H1 (cell line): ENCODE measurements around the gene CS. TPM values are rescaled to one million over a fixed set of nuclear protein-coding genes. Genes with fewer than 3 reads are reported as not detected.
A peak's percentile ranks its signal among the peaks of the same experiment; 100 is the strongest.

Source experiments
- CTCF ChIA-PET: fragments of 300-600 bp; sonication (Branson Sonifier 250); formaldehyde crosslinking; loops from one replicate; lab custom pipeline; 2021; ENCODE audit not compliant: partially characterized antibody; lab: Charles Lee
- POLR2A ChIA-PET: fragments of 300-600 bp; sonication (Branson Sonifier 250); formaldehyde crosslinking; loops from one replicate; lab custom pipeline; 2021; ENCODE audit warnings: inconsistent platforms; ENCODE audit not compliant: partially characterized antibody; lab: Charles Lee
- DNase-seq, 2 experiments: peaks; one replicate each; pipeline versions ENCODE4 v3.0.0 to v3.0.0-alpha.2; 2010 to 2022; ENCODE audit warnings: low spot score in 2 of 2, low read depth in 1 of 2, mixed read lengths in 1 of 2
- FAIRE-seq: peaks from 2 replicates; lab custom pipeline; 2011; peaks lifted over from hg19 to GRCh38; lab: Jason Lieb, UNC
- H2AFZ ChIP-seq: 2 replicates; pipeline ENCODE4 v1.8.1; 2012; ENCODE audit warnings: low read length, inconsistent platforms
- H2AK5ac ChIP-seq: 2 replicates; pipeline ENCODE4 v1.6.1; 2013; ENCODE audit warnings: low read depth, low read length
- H2BK120ac ChIP-seq: replicated peaks from 2 replicates; pipeline ENCODE3; 2013; ENCODE audit warnings: low read depth, low read length, inconsistent platforms
- H2BK12ac ChIP-seq: 2 replicates; pipeline ENCODE4 v1.6.1; 2013; ENCODE audit warnings: low read depth, low read length
- H2BK15ac ChIP-seq: 2 replicates; pipeline ENCODE4 v1.6.1; 2013; ENCODE audit warnings: low read length
- H2BK20ac ChIP-seq: 2 replicates; pipeline ENCODE4 v1.6.1; 2013; ENCODE audit warnings: low read length
- H2BK5ac ChIP-seq: 2 replicates; pipeline ENCODE4 v1.6.1; 2013; ENCODE audit warnings: low read depth, low read length
- H3K14ac ChIP-seq: 2 replicates; pipeline ENCODE4 v1.6.1; 2013; ENCODE audit warnings: inconsistent platforms; ENCODE audit not compliant: insufficient read length
- H3K18ac ChIP-seq: 2 replicates; pipeline ENCODE4 v1.6.1; 2013; ENCODE audit warnings: low read length; ENCODE audit errors: extremely low read depth
- H3K23ac ChIP-seq: 2 replicates; pipeline ENCODE4 v1.6.1; 2013; ENCODE audit warnings: inconsistent platforms; ENCODE audit not compliant: insufficient read length
- H3K23me2 ChIP-seq: 2 replicates; pipeline ENCODE4 v1.6.1; 2013; ENCODE audit warnings: low read depth, low read length
- H3K27ac ChIP-seq: 2 replicates; pipeline ENCODE4 v1.6.1; 2011; ENCODE audit warnings: low read depth, low read length, inconsistent platforms
- H3K27me3 ChIP-seq, 4 experiments: replicated peaks in 1 of 4; 1 replicate in 1 of 4; 2 replicates in 3 of 4; pipeline versions ENCODE4 v1.6.1 to v1.8.1; 2011 to 2013; ENCODE audit warnings: low read length in 3 of 4, mild to moderate bottlenecking in 3 of 4, inconsistent platforms in 2 of 4, mixed read lengths in 2 of 4, moderate library complexity in 1 of 4; ENCODE audit not compliant: control insufficient read depth in 3 of 4, insufficient read depth in 3 of 4; ENCODE audit errors: extremely low read depth in 1 of 4
- H3K36me3 ChIP-seq, 4 experiments: 2 replicates each; pipeline versions ENCODE4 v1.6.1 to v1.8.1; 2011 to 2013; ENCODE audit warnings: mild to moderate bottlenecking in 4 of 4, low read length in 3 of 4, moderate library complexity in 2 of 4, control low read depth in 1 of 4, inconsistent platforms in 1 of 4; ENCODE audit not compliant: insufficient read depth in 4 of 4, control insufficient read depth in 2 of 4
- H3K4ac ChIP-seq: replicated peaks from 2 replicates; pipeline ENCODE3; 2013; ENCODE audit warnings: low read length, low read depth, mixed read lengths, inconsistent platforms; ENCODE audit not compliant: insufficient read length
- H3K4me1 ChIP-seq, 4 experiments: replicated peaks in 1 of 4; 1 replicate in 1 of 4; 2 replicates in 3 of 4; pipeline versions ENCODE4 v1.6.1 to v1.8.1; 2011 to 2013; ENCODE audit warnings: low read length in 3 of 4, inconsistent platforms in 2 of 4, mixed read lengths in 1 of 4; ENCODE audit not compliant: insufficient read depth in 4 of 4, control insufficient read depth in 3 of 4
- H3K4me2 ChIP-seq, 2 experiments: 2 replicates each; pipeline versions ENCODE4 v1.6.1 to v1.8.1; 2011 to 2013; ENCODE audit warnings: low read depth in 2 of 2, low read length in 2 of 2, control low read depth in 1 of 2, inconsistent platforms in 1 of 2, mild to moderate bottlenecking in 1 of 2; ENCODE audit not compliant: insufficient read depth in 1 of 2
- H3K4me3 ChIP-seq, 4 experiments: fragments of 200-600, 300-600 bp in 1 of 4; sonication (generic), shearing (Covaris generic), sonication (Bioruptor Twin) in 1 of 4; 2 replicates each; pipeline versions ENCODE4 v1.5.1 to v1.8.1; 2011 to 2016; ENCODE audit warnings: low read length in 4 of 4, low read depth in 3 of 4, control low read depth in 2 of 4, inconsistent platforms in 2 of 4, mild to moderate bottlenecking in 2 of 4, mixed read lengths in 1 of 4, moderate library complexity in 1 of 4; ENCODE audit not compliant: insufficient read depth in 2 of 4; ENCODE audit errors: extremely low read depth in 1 of 4
- H3K56ac ChIP-seq: replicated peaks from 2 replicates; pipeline ENCODE3; 2013; ENCODE audit warnings: low read depth, mild to moderate bottlenecking, mixed read lengths, low read length, inconsistent platforms; ENCODE audit not compliant: insufficient read length
- H3K79me1 ChIP-seq: 2 replicates; pipeline ENCODE4 v1.6.1; 2013; ENCODE audit warnings: low read depth, low read length, control low read depth
- H3K79me2 ChIP-seq, 2 experiments: 2 replicates each; pipeline versions ENCODE4 v1.6.1 to v1.8.1; 2012 to 2013; ENCODE audit warnings: low read length in 2 of 2, mild to moderate bottlenecking in 2 of 2, inconsistent platforms in 1 of 2; ENCODE audit not compliant: insufficient read depth in 2 of 2, control insufficient read depth in 1 of 2
- H3K9ac ChIP-seq, 4 experiments: replicated peaks in 1 of 4; 1 replicate in 1 of 4; 2 replicates in 3 of 4; pipeline versions ENCODE4 v1.6.1 to v1.8.1; 2011 to 2013; ENCODE audit warnings: low read depth in 3 of 4, low read length in 3 of 4, control low read depth in 2 of 4, mild to moderate bottlenecking in 2 of 4, moderate library complexity in 2 of 4, inconsistent platforms in 1 of 4; ENCODE audit errors: extremely low read depth in 1 of 4
- H3K9me3 ChIP-seq, 2 experiments: 2 replicates each; pipeline versions ENCODE4 v1.6.1 to v1.8.1; 2012 to 2013; ENCODE audit warnings: mild to moderate bottlenecking in 2 of 2, moderate library complexity in 2 of 2, control low read depth in 1 of 2, inconsistent platforms in 1 of 2, low read depth in 1 of 2, low read length in 1 of 2, mixed read lengths in 1 of 2; ENCODE audit not compliant: insufficient read depth in 2 of 2
- H4K20me1 ChIP-seq, 2 experiments: replicated peaks in 1 of 2; 2 replicates each; pipeline versions ENCODE3 to v1.8.1; 2011 to 2013; ENCODE audit warnings: inconsistent platforms in 2 of 2, low read length in 2 of 2, mild to moderate bottlenecking in 1 of 2; ENCODE audit not compliant: insufficient read depth in 2 of 2, control insufficient read depth in 1 of 2
- H4K5ac ChIP-seq: 2 replicates; pipeline ENCODE4 v1.6.1; 2013; ENCODE audit warnings: low read length, low read depth, mixed read lengths, inconsistent platforms; ENCODE audit not compliant: insufficient read length
- H4K8ac ChIP-seq: 2 replicates; pipeline ENCODE4 v1.8.0; 2013; ENCODE audit warnings: mild to moderate bottlenecking, moderate library complexity, low read length, inconsistent platforms; ENCODE audit not compliant: insufficient read depth; ENCODE audit errors: extremely low read depth
- H4K91ac ChIP-seq: replicated peaks from 2 replicates; pipeline ENCODE3; 2013; ENCODE audit warnings: low read length, mixed read lengths, inconsistent platforms; ENCODE audit not compliant: insufficient read length
- BRCA1 ChIP-seq: IDR thresholded peaks from 2 replicates; pipeline ENCODE4 v1.6.1; 2012; ENCODE audit warnings: low read depth, low read length, improper control_type of control experiment
- CTBP2 ChIP-seq: IDR thresholded peaks from 2 replicates; pipeline ENCODE4 v1.7.0; 2011; ENCODE audit warnings: borderline replicate concordance, mild to moderate bottlenecking, moderate library complexity, mixed read lengths, low read length; ENCODE audit not compliant: insufficient read depth, insufficient read length
- E2F6 ChIP-seq: IDR thresholded peaks from 2 replicates; pipeline ENCODE4 v1.6.1; 2012; ENCODE audit warnings: inconsistent platforms
- HDAC2 ChIP-seq, 2 experiments: fragments of 300-600 bp in 1 of 2; sonication (generic) in 1 of 2; IDR thresholded peaks; 2 replicates each; pipeline ENCODE4 v1.6.1; 2011 to 2012; ENCODE audit warnings: low read depth in 2 of 2, low read length in 2 of 2, mild to moderate bottlenecking in 2 of 2, moderate library complexity in 2 of 2, borderline replicate concordance in 1 of 2, inconsistent platforms in 1 of 2
- MAFK ChIP-seq: IDR thresholded peaks from 2 replicates; pipeline ENCODE4 v1.6.1; 2012; ENCODE audit warnings: low read depth, mild to moderate bottlenecking, improper control_type of control experiment, low read length
- SAP30 ChIP-seq: fragments of 300-600 bp; sonication (generic); IDR thresholded peaks from 2 replicates; pipeline ENCODE4 v1.7.1; 2012; ENCODE audit warnings: low read length, moderate library complexity, mild to moderate bottlenecking, inconsistent platforms; ENCODE audit not compliant: insufficient read depth, insufficient replicate concordance
- SIN3A ChIP-seq, 2 experiments: IDR thresholded peaks in 1 of 2; conservative IDR thresholded peaks in 1 of 2; 2 replicates each; pipeline ENCODE4 v1.6.1; 2011 to 2012; ENCODE audit warnings: low read length in 2 of 2, improper control_type of control experiment in 1 of 2, low read depth in 1 of 2, mild to moderate bottlenecking in 1 of 2
- SP1 ChIP-seq: IDR thresholded peaks from 2 replicates; pipeline ENCODE4 v1.6.1; 2011; ENCODE audit warnings: low read depth, low read length
- TBP ChIP-seq: IDR thresholded peaks from 2 replicates; pipeline ENCODE4 v1.6.1; 2011; ENCODE audit warnings: low read depth, low read length, improper control_type of control experiment
- USF2 ChIP-seq: IDR thresholded peaks from 2 replicates; pipeline ENCODE4 v1.6.1; 2011; ENCODE audit warnings: low read length, improper control_type of control experiment
- WGBS, 2 experiments: shearing (Covaris generic) in 1 of 2; methylation state at CpG; one replicate each; pipeline versions ENCODE4 v1.1.6 to v1.1.7; 2013 to 2015; ENCODE audit warnings: low lambda C conversion rate in 2 of 2, mixed read lengths in 2 of 2, inconsistent platforms in 1 of 2, low coverage in 1 of 2, missing lambda C conversion rate in 1 of 2; ENCODE audit not compliant: insufficient replicate concordance in 2 of 2, insufficient coverage in 1 of 2, insufficient read length in 1 of 2; ENCODE audit errors: extremely low coverage in 1 of 2, missing lambda C conversion rate in 1 of 2; 5-methylcytosine and 5-hydroxymethylcytosine counted together
- polyA plus RNA-seq, 7 experiments: library from polyadenylated mRNA; depleted of rRNA in 3 of 7; stranded (reverse) in 5 of 7; unstranded in 2 of 7; fragments of >200 nt in 5 of 7; fragments of 200-250 nt in 2 of 7; gene quantifications; 1 replicate in 5 of 7; 2 replicates in 1 of 7; 4 replicates in 1 of 7; pipeline versions ENCODE4 v1.2.1 to v1.2.3, GENCODE V29; 2011 to 2013; ENCODE audit warnings: missing spikeins in 2 of 7, mixed read lengths in 2 of 7
- total RNA-seq: library from RNA; stranded (reverse); fragmentation: NEBNext Ultra II Directional; extraction: Animal tissue kit (Norgen Biotek cat#: 25700); gene quantifications from 2 replicates; pipeline ENCODE4 v1.2.1, GENCODE V29; 2021

Gene CS
- total and polyA plus RNA-seq, 2 of the 8 experiments (the other 6 are each of a cell fraction or from before 2014, with no cell fraction given), result 96.6 to 238 TPM

- Histone ChIP-seq H3K79me1 (no peaks in the 10 kb centered on the region), H2BK5ac (peak overlapping the region; percentile 3; the same call in 1 of the 2 replicates), H3K9ac (no peak overlapping the region), H3K27me3 (no peaks in the 10 kb centered on the region), H3K23ac (no peak overlapping the region), H3K79me2 (no peaks in the 10 kb centered on the region), H4K20me1 (no peaks in the 10 kb centered on the region), H3K36me3 (peaks cover 0 to 5% (median 2%) of the 10 kb centered on the region in 4 experiments; a peak in 4 of 8 replicates), H3K27ac (peak overlapping the region; percentile 12; the same call in 1 of the 2 replicates), H3K4ac (no peak overlapping the region), H3K9me3 (no peaks in the 10 kb centered on the region), H4K8ac (no peak overlapping the region), H3K4me2 (peak overlapping the region; percentile 24 to 59), H2BK15ac (0 out of 2 replicates have a peak overlapping the region, but pooled peaks have one; percentile 1), H4K91ac (peak overlapping the region; percentile 49), H4K5ac (no peak overlapping the region), H3K4me3 (peak overlapping the region in 1 of 4 experiments; percentile 28; a peak in 1 of 8 replicates), H2AK5ac (no peak overlapping the region), H3K18ac (peak overlapping the region; percentile 24; the same call in 1 of the 2 replicates), H3K14ac (no peak overlapping the region), H3K56ac (no peak overlapping the region), H2BK120ac (no peak overlapping the region), H3K4me1 (peaks cover 9 to 24% (median 16%) of the 10 kb centered on the region in 4 experiments), H2AFZ (no peak overlapping the region), H2BK12ac (peak overlapping the region; percentile 23), H2BK20ac (peak overlapping the region; percentile 6), H3K23me2 (peaks cover 7% of the 10 kb centered on the region; the same call in 1 of the 2 replicates)
- WGBS, 2 experiments, result 83% methylated on average over 8 of the region's 8 CpGs; no CpG with 5 or more reads in 1 of the 2 experiments
- DNase-seq (no peak), FAIRE-seq (no peak)
- POLR2A ChIA-PET, result interaction anchor here (0.8 to 7.2 kb wide), 15 partner anchors 8 to 184 kb away, joined by 3 to 55 read pairs (median 4); partner anchors contain the start of genes CNPY2, CS, MYL6 and RBMS2
- CTCF ChIA-PET, result interaction anchor here (0.6 to 7.2 kb wide), 9 partner anchors 9 to 291 kb away, joined by 3 to 38 read pairs (median 5); partner anchors contain the start of gene CNPY2
- no peak for TF ChIP-seq SP1
- no peak for TF ChIP-seq HDAC2 (IDR thresholded peaks at IDR 0.05; ENCODE audit: borderline replicate concordance in 1 of 2, low read depth in 2 of 2, low read length in 2 of 2)
- no peak for TF ChIP-seq SAP30
- no peak for TF ChIP-seq SIN3A (conservative IDR thresholded peaks at IDR 0.05 in 1 of 2, IDR thresholded peaks at IDR 0.05 in 1 of 2; ENCODE audit: low read depth in 1 of 2, low read length in 2 of 2)
- TF ChIP-seq USF2, result no peak
- no peak for TF ChIP-seq E2F6
- TF ChIP-seq CTBP2, result no peak
- no peak for TF ChIP-seq MAFK
- TF ChIP-seq BRCA1, result no peak
- TF ChIP-seq TBP, result no peak
Measured at GRCh38 chr12:56337753-56338251, 37.7 kb upstream of the CS start.
